Right lobe of liver (tissue), 6 donors: Measurements from ENCODE around the gene MRPS15. TPM values are rescaled to one million over a fixed set of nuclear protein-coding genes. Genes with fewer than 3 reads are reported as not detected.

Source experiments
- ATAC-seq, 4 donors: fragments of 200-7000 bp; cut with Tn5 transposase; one replicate each; pipeline ENCODE4 v1.9.1; 2020; ENCODE audit warnings: mild to moderate bottlenecking in 4 of 4, moderate library complexity in 4 of 4
- DNase-seq, 3 donors: peaks; one replicate each; pipeline ENCODE4 v3.0.0-alpha.2; 2020
- H3K27ac ChIP-seq, 3 donors: fragments of 200-600 bp; one replicate each; pipeline ENCODE4 v1.8.0; 2022
- H3K27me3 ChIP-seq, 2 donors: fragments of 200-600 bp; one replicate each; pipeline ENCODE4 v1.8.0; 2022
- H3K36me3 ChIP-seq, 4 donors: fragments of 200-600 bp; sonication (generic) in 1 of 4; one replicate each; pipeline versions ENCODE4 v1.5.1 to v1.8.0; 2017 to 2022; ENCODE audit warnings: control low read depth in 1 of 4
- H3K4me1 ChIP-seq, 4 donors: fragments of 200-600 bp; sonication (generic) in 1 of 4; one replicate each; pipeline versions ENCODE4 v1.5.1 to v1.8.0; 2017 to 2022; ENCODE audit warnings: control low read depth in 1 of 4
- H3K4me3 ChIP-seq, 3 donors: fragments of 200-600 bp; one replicate each; pipeline ENCODE4 v1.8.0; 2022
- H3K9me3 ChIP-seq, 4 donors: fragments of 200-600 bp; sonication (generic) in 1 of 4; one replicate each; pipeline versions ENCODE4 v1.5.1 to v1.8.0; 2017 to 2022; ENCODE audit warnings: control low read depth in 1 of 4
- CTCF ChIP-seq, 4 donors: fragments of 200-600 bp in 3 of 4; fragments of 450-650 bp in 1 of 4; IDR thresholded peaks; one replicate each; pipeline versions ENCODE4 v1.5.1 to v1.8.0; 2016 to 2022; ENCODE audit warnings: antibody characterized with exemption in 4 of 4, mild to moderate bottlenecking in 2 of 4
- POLR2A ChIP-seq: fragments of 450-650 bp; IDR thresholded peaks from one replicate; pipeline ENCODE4 v1.6.1; 2017; ENCODE audit warnings: antibody characterized with exemption, mild to moderate bottlenecking
- WGBS: methylation state at CpG from one replicate; pipeline ENCODE4 v1.1.6; 2018; ENCODE audit warnings: low coverage, low lambda C conversion rate; ENCODE audit not compliant: insufficient coverage; ENCODE audit errors: missing lambda C conversion rate; 5-methylcytosine and 5-hydroxymethylcytosine counted together
- intact Hi-C, 2 donors: fragments of 100-400 bp; cut with DNase I; formaldehyde crosslinking; loops; one replicate each; pipeline versions ENCODE4 v1.11.2 to v1.14.1; 2022
- small RNA-seq, 2 experiments: library from RNA; depleted of rRNA; stranded (forward); fragments of <200 nt; gene quantifications; one replicate each; pipeline ENCODE3, GENCODE V24; 2016
- total RNA-seq, 6 experiments: library from RNA; depleted of rRNA in 2 of 6; stranded (reverse); fragments of >200 nt in 2 of 6; fragmentation: NEBNext Ultra II Directional in 3 of 6; extraction: Animal tissue kit (Norgen Biotek cat#: 25700) in 3 of 6; gene quantifications; one replicate each; pipeline versions ENCODE4 v1.1.0 to v1.2.4, GENCODE V29; 2016 to 2023
- donor health status: DM: no; HTN: yes; CAD: no.
- donor health status: DM: no; HTN: no; CAD: no.
- donor health status: DM: no; HTN: no; CAD: no.
- donor health status: DM: no; HTN: yes; CAD: no.
- donor health status: DM: no; HTN: yes; CAD: no.

MRPS15 gene
- total RNA-seq, 6 experiments from 2014 or later, result 44.9 to 63.6 (median 55.1) TPM

- Histone ChIP-seq H3K36me3 (no peaks in the 10 kb centered on the region), H3K27me3 (no peaks in the 10 kb centered on the region), H3K9me3 (no peaks in the 10 kb centered on the region), H3K4me3 (no peak overlapping the region), H3K4me1 (no peaks in the 10 kb centered on the region), H3K27ac (no peak overlapping the region)
- ATAC-seq (peak in 1 of 4 donors; percentile 34), DNase-seq (no peak)
- no peak for TF ChIP-seq POLR2A
- no peak for TF ChIP-seq CTCF (IDR thresholded peaks at IDR 0.05)
- intact Hi-C loops, result no loop called here
- WGBS, result 63% methylated on average over 10 of the region's 11 CpGs
Observed at GRCh38 chr1:36411674-36412648, 52.2 kb downstream of the MRPS15 start.

GRCh38 chr1:36408479-36408878, 55.7 kb downstream of the MRPS15 start:
- ATAC-seq, result no peak
- H3K9me3 ChIP-seq, result no peaks in the 10 kb centered on the region
- H3K4me1 ChIP-seq, result no peaks in the 10 kb centered on the region
- intact Hi-C loops, result no loop called here
- H3K27ac ChIP-seq, result no peak overlapping the region
- no peak for DNase-seq
- no peak overlapping the region for H3K4me3 ChIP-seq
- H3K27me3 ChIP-seq, result no peaks in the 10 kb centered on the region
- H3K36me3 ChIP-seq, result no peaks in the 10 kb centered on the region
- TF ChIP-seq CTCF (IDR thresholded peaks at IDR 0.05) (no peak), POLR2A (no peak)
- WGBS, result 88% methylated on average over 1 of the region's 2 CpGs

DNA sequence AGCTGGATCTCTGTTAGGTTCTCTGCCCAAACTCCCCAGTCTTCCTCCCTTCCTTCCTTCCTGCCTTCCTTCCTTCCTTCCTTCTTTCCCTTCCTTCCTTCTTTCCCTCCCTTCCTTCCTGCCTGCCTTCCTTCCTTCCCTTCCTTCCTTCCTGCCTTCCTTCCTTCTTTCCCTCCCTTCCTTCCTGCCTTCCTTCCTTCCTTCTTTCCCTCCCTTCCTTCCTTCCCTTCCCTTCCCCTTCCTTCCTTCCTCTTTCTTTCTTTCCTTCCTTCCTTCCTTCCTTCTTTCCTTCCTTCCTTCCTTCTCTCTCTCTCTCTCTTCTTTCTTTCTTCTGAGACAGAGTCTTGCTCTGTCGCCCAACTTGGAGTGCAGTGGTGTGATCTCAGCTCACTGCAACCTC, 57.7 kb downstream of the MRPS15 start:
- no peaks in the 10 kb centered on the region for H3K36me3 ChIP-seq
- no peaks in the 10 kb centered on the region for H3K27me3 ChIP-seq
- ATAC-seq, result no peak
- no peaks in the 10 kb centered on the region for H3K9me3 ChIP-seq
- no peaks in the 10 kb centered on the region for H3K4me1 ChIP-seq
- no peak overlapping the region for H3K27ac ChIP-seq
- WGBS, result 70% methylated on average over 1 of the region's 1 CpG
- DNase-seq, result no peak
- intact Hi-C loops, result no loop called here
- H3K4me3 ChIP-seq, result no peak overlapping the region
- TF ChIP-seq CTCF (IDR thresholded peaks at IDR 0.05) (no peak), POLR2A (no peak)

Small RNAs within 50 kb of the gene (small RNA-seq; reads per million reads assigned to genes)
- gene SNORA63C, result 0 to 1.5 reads per million in 2 experiments

Other genes with a start within 250 kb of the MRPS15 start
- 10 to 100 TPM; 33.7 to 53.6 (median 40.7) TPM for gene THRAP3, start 239.9 kb downstream of the MRPS15 start, total RNA-seq
- 1 to 10 TPM in 4 of 6 experiments, under 1 TPM in 2; 0.50 to 5.1 (median 1.2) TPM for gene SH3D21, start 158.0 kb downstream of the MRPS15 start, total RNA-seq
- gene EVA1B, start 140.7 kb downstream of the MRPS15 start, total RNA-seq, result 10 to 100 TPM in 2 of 6 experiments, 1 to 10 TPM in 4; 3.2 to 20.6 (median 5.1) TPM
- 10 to 100 TPM; 22.7 to 45.5 (median 29.0) TPM for gene STK40, start 78.5 kb downstream of the MRPS15 start, total RNA-seq
- gene LSM10, start 66.5 kb downstream of the MRPS15 start, total RNA-seq, result 10 to 100 TPM; 15.2 to 42.0 (median 22.3) TPM
- 1 to 10 TPM in 5 of 6 experiments, under 1 TPM in 1; 0.40 to 4.9 (median 1.7) TPM for gene OSCP1, start 13.9 kb downstream of the MRPS15 start, total RNA-seq
- 10 to 100 TPM in 3 of 6 experiments, 1 to 10 TPM in 3; 4.1 to 14.0 (median 9.5) TPM for gene CSF3R, start 18.5 kb upstream of the MRPS15 start, total RNA-seq